SH-SY5Y (cell line): ENCODE results near the gene UBE3A.

Source experiments
- GATA2 ChIP-seq: IDR thresholded peaks from 2 replicates; pipeline ENCODE4 v1.6.1; 2011; ENCODE audit warnings: mild to moderate bottlenecking, low read depth, low read length
- GATA3 ChIP-seq: IDR thresholded peaks from 2 replicates; pipeline ENCODE4 v1.6.1; 2011; ENCODE audit warnings: low read depth, mild to moderate bottlenecking, low read length, moderate library complexity

DNA sequence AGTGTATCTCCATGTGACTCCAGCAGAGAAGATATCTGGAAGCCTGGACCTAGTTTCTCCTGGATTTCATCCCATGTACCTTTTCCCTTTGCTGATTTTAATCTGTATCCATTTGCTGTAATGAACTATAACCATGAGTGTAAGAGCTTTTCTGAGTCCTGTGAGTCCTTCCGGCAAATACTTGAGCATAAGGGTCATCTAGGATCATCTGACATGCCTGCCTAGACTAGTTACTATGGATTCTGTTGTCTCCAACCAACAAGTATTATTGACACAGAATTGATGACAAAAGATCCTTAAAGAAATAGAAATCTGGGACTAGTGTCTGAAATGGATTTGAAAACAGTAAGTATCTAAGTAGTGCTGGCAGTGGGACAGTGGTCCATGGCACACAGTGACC lies 11.3 kb upstream of the UBE3A start:
- TF ChIP-seq GATA2 (no peak), GATA3 (no peak)
